Subcutaneous adipose tissue (tissue), 4 donors: Measurements from ENCODE around the gene PAX8. TPM values are rescaled to one million over a fixed set of nuclear protein-coding genes. Genes with fewer than 3 reads are reported as not detected.

Experiments used
- total RNA-seq, 4 donors: library from RNA; depleted of rRNA; stranded (reverse); fragments of >200 nt; gene quantifications; one replicate each; pipeline ENCODE4 v1.1.0, GENCODE V29; 2016
- TF ChIP-seq, protein P1 (sequence below): fragments of 450-650 bp; IDR thresholded peaks from one replicate; pipeline ENCODE4 v1.5.1; 2016; ENCODE audit warnings: low read depth, mild to moderate bottlenecking, control low read depth, antibody characterized with exemption, moderate library complexity

The PAX8 gene
- total RNA-seq, 4 donors from 2014 or later: 2.8 to 10.7 (median 5.8) TPM

DNA sequence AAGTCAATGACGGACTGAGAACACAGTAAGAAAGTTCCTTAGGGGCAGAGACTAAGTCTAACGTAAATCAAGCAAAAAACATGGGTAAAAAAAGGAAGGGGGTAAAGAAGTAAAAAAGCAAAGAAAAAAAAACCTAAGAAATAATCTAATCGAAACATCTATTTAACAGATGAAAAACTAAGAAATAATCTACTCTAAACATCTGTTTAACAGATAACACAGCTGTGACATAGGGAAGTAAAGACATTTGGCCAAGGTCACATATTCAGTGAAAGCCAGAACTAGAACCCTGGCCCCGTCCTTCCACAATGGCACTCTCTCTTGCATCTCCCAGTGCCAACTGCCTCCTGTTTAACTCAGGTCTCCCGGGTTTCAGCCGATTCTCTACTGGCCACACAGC is 56.9 kb downstream of the PAX8 start:
- TF ChIP-seq, protein P1, sequence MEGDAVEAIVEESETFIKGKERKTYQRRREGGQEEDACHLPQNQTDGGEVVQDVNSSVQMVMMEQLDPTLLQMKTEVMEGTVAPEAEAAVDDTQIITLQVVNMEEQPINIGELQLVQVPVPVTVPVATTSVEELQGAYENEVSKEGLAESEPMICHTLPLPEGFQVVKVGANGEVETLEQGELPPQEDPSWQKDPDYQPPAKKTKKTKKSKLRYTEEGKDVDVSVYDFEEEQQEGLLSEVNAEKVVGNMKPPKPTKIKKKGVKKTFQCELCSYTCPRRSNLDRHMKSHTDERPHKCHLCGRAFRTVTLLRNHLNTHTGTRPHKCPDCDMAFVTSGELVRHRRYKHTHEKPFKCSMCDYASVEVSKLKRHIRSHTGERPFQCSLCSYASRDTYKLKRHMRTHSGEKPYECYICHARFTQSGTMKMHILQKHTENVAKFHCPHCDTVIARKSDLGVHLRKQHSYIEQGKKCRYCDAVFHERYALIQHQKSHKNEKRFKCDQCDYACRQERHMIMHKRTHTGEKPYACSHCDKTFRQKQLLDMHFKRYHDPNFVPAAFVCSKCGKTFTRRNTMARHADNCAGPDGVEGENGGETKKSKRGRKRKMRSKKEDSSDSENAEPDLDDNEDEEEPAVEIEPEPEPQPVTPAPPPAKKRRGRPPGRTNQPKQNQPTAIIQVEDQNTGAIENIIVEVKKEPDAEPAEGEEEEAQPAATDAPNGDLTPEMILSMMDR: no peak

DNA sequence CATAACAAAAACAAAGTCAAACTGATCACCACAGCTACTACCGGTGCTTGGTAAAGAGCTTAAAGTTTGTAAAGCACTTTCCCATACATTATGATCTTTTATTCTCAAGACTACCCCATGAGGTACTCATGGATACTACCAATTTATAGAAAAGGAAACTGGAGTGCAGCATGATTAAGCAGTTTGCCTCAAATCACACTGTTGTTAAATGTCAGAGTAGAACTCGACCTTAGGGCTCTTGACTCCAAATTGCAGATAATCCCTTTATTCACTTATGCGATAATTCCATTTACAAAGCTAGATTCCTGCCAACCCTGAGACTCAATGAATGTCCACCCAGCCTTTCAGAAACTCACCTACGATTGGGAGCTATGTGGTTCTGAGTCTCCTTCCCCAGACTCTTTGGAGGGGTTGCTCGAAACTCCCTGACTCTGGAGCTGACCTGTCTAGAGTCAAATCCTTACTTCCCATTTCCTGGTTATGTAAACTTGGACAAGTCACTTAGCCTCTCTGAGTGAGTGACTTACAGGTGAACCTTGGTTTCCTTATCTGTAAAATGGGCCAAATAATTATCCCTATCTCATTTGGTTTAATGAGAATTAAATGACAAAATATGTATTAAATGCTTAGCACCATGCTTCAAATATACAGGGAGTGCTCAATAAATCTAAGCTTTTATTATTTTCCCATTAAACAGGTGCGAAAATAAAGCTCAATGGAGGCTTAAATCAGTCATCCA is 57.6 kb downstream of the PAX8 start:
- TF ChIP-seq, protein P1: no peak

DNA sequence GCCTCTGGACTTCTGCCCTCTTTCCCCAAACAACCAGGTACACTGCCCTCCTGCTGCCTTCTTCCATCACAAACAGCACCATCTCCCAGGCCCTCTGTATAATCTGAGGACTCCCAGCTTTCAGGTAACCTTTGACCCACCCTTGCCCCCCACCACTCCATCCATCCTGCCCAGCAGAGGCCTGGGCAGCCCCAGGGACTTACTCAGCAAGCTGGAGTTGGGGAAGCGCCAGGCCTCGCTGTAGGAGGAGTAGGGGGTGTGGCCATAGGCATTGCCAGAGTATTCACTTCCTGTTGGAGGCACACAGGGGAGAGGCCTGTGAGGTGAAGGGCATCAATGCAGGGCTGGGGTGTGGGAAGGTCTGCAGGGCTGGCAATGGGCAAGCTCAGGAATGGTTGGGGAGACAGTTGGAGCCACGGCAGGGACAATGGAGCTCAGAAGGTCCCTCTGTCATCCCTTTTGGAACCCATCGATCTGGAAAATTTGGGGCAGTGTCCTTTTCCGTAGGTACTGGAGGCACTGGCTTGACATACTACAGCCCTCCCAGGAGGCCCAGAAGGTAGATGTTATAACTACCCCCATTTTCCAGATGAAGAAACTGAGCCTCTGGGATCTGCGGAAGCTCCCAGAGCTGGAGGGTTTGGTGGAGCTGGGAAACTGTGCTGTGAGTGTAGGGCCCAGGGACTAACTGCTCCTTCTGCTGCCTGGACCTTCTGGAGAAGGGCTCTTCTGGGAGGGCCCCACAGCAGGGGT is 58.7 kb downstream of the PAX8 start:
- TF ChIP-seq, protein P1: no peak

DNA sequence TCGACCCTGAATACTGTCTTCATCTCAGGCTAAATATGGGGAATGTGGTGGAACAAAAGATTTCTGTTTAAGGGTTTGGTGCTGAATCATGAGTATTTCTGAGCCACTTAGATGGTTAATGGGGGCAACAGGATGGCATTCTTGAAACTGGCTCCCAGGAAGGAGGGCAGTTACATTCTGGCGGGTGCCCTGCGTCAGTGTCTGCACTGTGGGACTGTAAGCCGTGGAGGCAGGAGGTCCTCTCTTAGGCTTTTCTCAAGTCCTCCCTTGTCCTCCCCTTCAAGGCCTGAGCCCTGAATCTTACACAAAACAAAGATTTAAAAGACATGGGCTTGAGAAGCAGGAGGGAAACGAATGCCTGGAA is 59.2 kb downstream of the PAX8 start:
- TF ChIP-seq, protein P1: no peak

DNA sequence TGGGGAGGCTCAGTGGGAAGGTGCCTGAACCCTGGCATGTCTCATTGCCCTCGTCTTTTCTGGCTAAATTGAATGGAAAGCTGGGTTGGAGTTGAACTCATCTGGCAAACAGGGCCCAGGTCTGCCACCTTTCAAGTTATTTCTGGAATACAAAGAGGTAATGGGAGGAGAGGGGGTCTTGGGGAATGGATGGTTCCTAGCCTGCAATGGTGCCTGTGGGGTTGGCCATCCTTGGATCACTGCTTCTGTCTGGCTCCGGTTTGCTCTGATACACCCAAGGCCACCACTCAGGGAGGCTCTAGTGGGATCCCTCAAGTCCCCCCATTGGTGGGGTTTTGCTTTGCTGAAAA is 59.7 kb downstream of the PAX8 start:
- TF ChIP-seq, protein P1: no peak

DNA sequence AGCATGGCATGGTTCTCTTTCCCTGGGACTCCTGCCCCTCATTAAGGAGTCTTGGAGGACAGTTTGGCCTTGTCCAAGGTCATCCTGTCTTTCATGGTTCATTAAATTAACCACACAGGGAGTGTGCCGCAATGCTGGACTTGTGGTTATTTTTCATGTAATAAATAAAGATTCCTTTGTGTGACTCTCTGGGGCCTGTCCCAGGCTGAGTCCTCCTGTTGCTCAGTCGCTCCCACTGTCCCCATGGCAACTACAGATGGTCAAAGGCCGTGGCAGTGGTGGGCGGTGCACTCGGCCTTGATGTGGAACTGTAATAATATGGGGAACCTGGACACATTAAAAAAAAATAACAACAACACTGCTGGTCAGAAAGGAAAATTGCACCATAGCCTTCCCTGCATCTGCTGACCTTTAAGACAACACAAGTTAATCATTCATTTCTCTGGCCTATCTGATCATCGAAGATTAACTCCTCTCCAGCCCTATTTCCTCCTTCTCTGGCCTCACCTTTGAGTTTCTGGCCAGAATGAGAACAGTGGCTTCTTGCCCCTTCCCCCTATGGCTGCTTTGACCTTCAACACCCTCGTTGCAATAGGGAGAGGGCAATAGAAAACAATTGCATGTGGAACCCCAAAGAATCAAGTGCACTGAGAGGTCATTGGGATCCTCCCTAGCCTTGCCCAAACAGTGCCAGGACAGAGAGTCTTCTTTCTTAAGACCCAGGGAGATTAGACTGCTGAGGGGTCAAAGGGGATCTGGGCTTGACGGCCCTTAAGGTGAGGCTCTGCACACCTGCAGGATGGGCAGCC is 60.2 kb downstream of the PAX8 start:
- TF ChIP-seq, protein P1: no peak
